Measurements from ENCODE around the gene ZDHHC4. TPM values are rescaled to one million over a fixed set of nuclear protein-coding genes. Genes with fewer than 3 reads are reported as not detected.

Gene ZDHHC4
- total and polyA plus RNA-seq, 9 of the 15 experiments (the other 6 are each of a cell fraction or from before 2014, with no cell fraction given) = 33.4 to 106 (median 58.3) TPM

- in situ Hi-C loops (cut with MboI) (no loop called here), intact Hi-C loops (cut with micrococcal nuclease) (no loop called here)
- no peaks in the 10 kb centered on the region for H3K9me3 ChIP-seq (replicated peaks; ENCODE audit: control insufficient read depth, insufficient read depth, low read depth, low read length)
- peaks cover 25 to 71% of the 10 kb centered on the region in 2 experiments for H3K27me3 ChIP-seq (ENCODE audit: control insufficient read depth in 2 of 2, insufficient read depth in 2 of 2, low read length in 2 of 2)
- no peaks in the 10 kb centered on the region for H4K20me1 ChIP-seq (replicated peaks; ENCODE audit: control insufficient read depth, insufficient read depth, low read length)
- no peak overlapping the region for H3K9ac ChIP-seq (ENCODE audit: insufficient read depth in 1 of 2, low read depth in 2 of 2, low read length in 2 of 2)
- no peak overlapping the region for H3K4me2 ChIP-seq (ENCODE audit: insufficient read depth, low read length)
- TF ChIP-seq CBX5 (IDR thresholded peaks at IDR 0.05; ENCODE audit: borderline replicate concordance, low read depth) (no peak), PBX2 (CRISPR knock-in tag; IDR thresholded peaks at IDR 0.05; ENCODE audit: low read depth) (no peak), PBX2 (tag; conservative IDR thresholded peaks at IDR 0.05; ENCODE audit: low read depth) (no peak), ZSCAN29 (IDR thresholded peaks at IDR 0.05) (no peak), ZSCAN32 (CRISPR knock-in tag; IDR thresholded peaks at IDR 0.05) (no peak), GTF2B (IDR thresholded peaks at IDR 0.05; ENCODE audit: extremely low read depth, insufficient read length) (no peak), PCBP2 (IDR thresholded peaks at IDR 0.05; ENCODE audit: low read depth, low read length, poor library complexity, severe bottlenecking) (no peak), ZNF197 (CRISPR knock-in tag; IDR thresholded peaks at IDR 0.05; ENCODE audit: low read depth) (no peak), TRIM28 (IDR thresholded peaks at IDR 0.05) (no peak), ARHGAP35 (IDR thresholded peaks at IDR 0.05; ENCODE audit: partially characterized antibody) (no peak)
- H3K79me2 ChIP-seq (ENCODE audit: control insufficient read depth, insufficient read depth, low read length) = no peaks in the 10 kb centered on the region
- H2AFZ ChIP-seq (ENCODE audit: low read depth, low read length) = no peak overlapping the region
- no peaks in the 10 kb centered on the region for H3K36me3 ChIP-seq (ENCODE audit: control insufficient read depth, insufficient read depth, low read length)
- FAIRE-seq = no peak
- peaks cover 0 to 23% of the 10 kb centered on the region in 2 experiments; a peak in 3 of 5 replicates for H3K4me1 ChIP-seq (replicated peaks in 1 of 2; ENCODE audit: control insufficient read depth in 2 of 2, insufficient read depth in 2 of 2, low read length in 2 of 2)
- H3K9me1 ChIP-seq (ENCODE audit: control insufficient read depth, insufficient read depth, low read length) = no peaks in the 10 kb centered on the region
- ATAC-seq = no peak
- no peak for DNase-seq (ENCODE audit: extremely low read depth in 1 of 4, low spot score in 3 of 4)
- POLR2A ChIA-PET = no interaction called here
- H3K4me3 ChIP-seq = no peak overlapping the region
- no TSS peak for BruUV-seq (replicated peaks)
- WGBS (ENCODE audit: insufficient coverage, low coverage, missing lambda C conversion rate) = 0% methylated on average over 2 of the region's 6 CpGs
- CTCF ChIA-PET (ENCODE audit: low intra/inter-chr PET ratio) = no interaction called here
- H3K27ac ChIP-seq (ENCODE audit: extremely low read depth, low read depth, low read length) = no peak overlapping the region
Measured at GRCh38 chr7:6529643-6530042, 47.6 kb upstream of the ZDHHC4 start.
